H1 (cell line): ENCODE data around the gene RELA. TPM values are rescaled to one million over a fixed set of nuclear protein-coding genes. Genes with fewer than 3 reads are reported as not detected.

ENCODE experiments used
- BCL11A ChIP-seq, 2 experiments: IDR thresholded peaks; one replicate each; pipeline ENCODE4 v1.6.1; 2011; ENCODE audit warnings: low read depth in 2 of 2, low read length in 2 of 2, mild to moderate bottlenecking in 2 of 2
- GABPA ChIP-seq: IDR thresholded peaks from 2 replicates; pipeline ENCODE4 v1.6.1; 2011; ENCODE audit warnings: mild to moderate bottlenecking, low read length, moderate library complexity, borderline replicate concordance; ENCODE audit not compliant: insufficient read depth
- GTF2F1 ChIP-seq: IDR thresholded peaks from 2 replicates; pipeline ENCODE4 v1.6.1; 2012; ENCODE audit warnings: low read depth, low read length, improper control_type of control experiment, borderline replicate concordance
- HDAC6 ChIP-seq: IDR thresholded peaks from one replicate; pipeline ENCODE4 v1.7.1; 2012; ENCODE audit warnings: low read depth, mild to moderate bottlenecking, inconsistent platforms, low read length, moderate library complexity
- JUN ChIP-seq: IDR thresholded peaks from 2 replicates; pipeline ENCODE4 v1.6.1; 2011; ENCODE audit warnings: low read depth, mild to moderate bottlenecking, improper control_type of control experiment, low read length
- PHF8 ChIP-seq: fragments of 200-600 bp; sonication (generic); conservative IDR thresholded peaks from 2 replicates; pipeline ENCODE4 v1.7.1; 2012; ENCODE audit warnings: low read depth, mild to moderate bottlenecking, inconsistent platforms, low read length, moderate library complexity
- POLR2AphosphoS5 ChIP-seq: IDR thresholded peaks from 2 replicates; pipeline ENCODE4 v1.6.1; 2011; ENCODE audit warnings: low read depth, low read length
- SIX5 ChIP-seq: IDR thresholded peaks from 2 replicates; pipeline ENCODE4 v1.6.1; 2011; ENCODE audit warnings: mild to moderate bottlenecking, low read depth, low read length
- SP1 ChIP-seq: IDR thresholded peaks from 2 replicates; pipeline ENCODE4 v1.6.1; 2011; ENCODE audit warnings: low read depth, low read length
- SP2 ChIP-seq: IDR thresholded peaks from 2 replicates; pipeline ENCODE4 v1.6.1; 2012; ENCODE audit warnings: mild to moderate bottlenecking, low read length, inconsistent platforms
- SUZ12 ChIP-seq: fragments of 200-600 bp; sonication (generic); IDR thresholded peaks from 2 replicates; pipeline ENCODE4 v1.6.1; 2012; ENCODE audit warnings: mild to moderate bottlenecking, inconsistent platforms, low read length, moderate library complexity, mixed read lengths
- polyA plus RNA-seq, 7 experiments: library from polyadenylated mRNA; depleted of rRNA in 3 of 7; stranded (reverse) in 5 of 7; unstranded in 2 of 7; fragments of >200 nt in 5 of 7; fragments of 200-250 nt in 2 of 7; gene quantifications; 1 replicate in 5 of 7; 2 replicates in 1 of 7; 4 replicates in 1 of 7; pipeline versions ENCODE4 v1.2.1 to v1.2.3, GENCODE V29; 2011 to 2013; ENCODE audit warnings: missing spikeins in 2 of 7, mixed read lengths in 2 of 7
- total RNA-seq: library from RNA; stranded (reverse); fragmentation: NEBNext Ultra II Directional; extraction: Animal tissue kit (Norgen Biotek cat#: 25700); gene quantifications from 2 replicates; pipeline ENCODE4 v1.2.1, GENCODE V29; 2021

RELA gene
- total and polyA plus RNA-seq, 2 of the 8 experiments (the other 6 are each of a cell fraction or from before 2014, with no cell fraction given) = 21.9 to 27.5 TPM

GRCh38 chr11:65611028-65611757, 51.5 kb downstream of the RELA start (continued):
- TF ChIP-seq SUZ12 (no peak), BCL11A (IDR thresholded peaks at IDR 0.05; ENCODE audit: low read depth in 2 of 2, low read length in 2 of 2) (no peak), SIX5 (no peak), SP2 (no peak), HDAC6 (no peak), POLR2AphosphoS5 (no peak), GABPA (no peak), PHF8 (no peak), SP1 (no peak), GTF2F1 (no peak), JUN (no peak)
